Esophagus (tissue), 2 donors: ENCODE data around the gene PRKCG. TPM values are rescaled to one million over a fixed set of nuclear protein-coding genes. Genes with fewer than 3 reads are reported as not detected.
"Not testable (repeated sequence)": the region's sequence is repeated elsewhere in the genome, so short reads cannot be mapped to it uniquely, and the experiment has no call there.

Source experiments
- H3K27ac ChIP-seq, 2 donors: one replicate each; pipeline ENCODE4 v1.5.1; 2013; ENCODE audit warnings: low read depth in 2 of 2, mild to moderate bottlenecking in 2 of 2, inconsistent platforms in 1 of 2, low read length in 1 of 2, moderate library complexity in 1 of 2
- H3K27me3 ChIP-seq, 2 donors: one replicate each; pipeline ENCODE4 v1.6.1; 2013; ENCODE audit warnings: low read length in 2 of 2, control low read depth in 1 of 2, mild to moderate bottlenecking in 1 of 2; ENCODE audit not compliant: insufficient read depth in 2 of 2, control insufficient read depth in 1 of 2
- H3K36me3 ChIP-seq, 2 donors: one replicate each; pipeline ENCODE4 v1.6.1; 2013; ENCODE audit warnings: low read length in 1 of 2; ENCODE audit not compliant: control insufficient read depth in 2 of 2, insufficient read depth in 2 of 2
- H3K4me1 ChIP-seq, 2 donors: one replicate each; pipeline ENCODE4 v1.6.1; 2013; ENCODE audit warnings: low read length in 1 of 2; ENCODE audit not compliant: control insufficient read depth in 2 of 2, insufficient read depth in 2 of 2
- H3K4me3 ChIP-seq, 2 donors: one replicate each; pipeline ENCODE4 v1.5.1; 2013; ENCODE audit warnings: low read length in 2 of 2, mild to moderate bottlenecking in 2 of 2, low read depth in 1 of 2, moderate library complexity in 1 of 2
- H3K9me3 ChIP-seq, 2 donors: one replicate each; pipeline ENCODE4 v1.6.1; 2013; ENCODE audit warnings: mild to moderate bottlenecking in 2 of 2, low read depth in 1 of 2, low read length in 1 of 2, moderate library complexity in 1 of 2; ENCODE audit not compliant: control insufficient read depth in 2 of 2, insufficient read depth in 1 of 2
- WGBS, 2 donors: extraction: QIAGEN DNeasy Blood & Tissue Kit; methylation state at CpG; one replicate each; pipeline ENCODE4 v1.1.7; 2013; 5-methylcytosine and 5-hydroxymethylcytosine counted together
- polyA plus RNA-seq, 2 donors: library from polyadenylated mRNA; stranded (reverse); fragments of 200-250 nt; gene quantifications; one replicate each; pipeline ENCODE4 v1.2.3, GENCODE V29; 2013
- donor health status: healthy with polysubstance abuse.
- donor health status: Bipolar disorder and iron deficiency.

The PRKCG gene
- polyA plus RNA-seq, 2 donors: 0.01 TPM; not detected in 1

- not testable (repeated sequence) for H3K9me3 ChIP-seq, H3K4me1 ChIP-seq, H3K36me3 ChIP-seq, H3K27me3 ChIP-seq, H3K27ac ChIP-seq, H3K4me3 ChIP-seq
- 80 to 81% methylated on average over 5 of the region's 5 CpGs for WGBS, 2 donors
Measured at GRCh38 chr19:53948611-53949010, 66.6 kb downstream of the PRKCG start.

GRCh38 chr19:53951436-53951835 lies 69.4 kb downstream of the PRKCG start:
- Histone ChIP-seq H3K9me3 (no peaks in the 10 kb centered on the region), H3K36me3 (no peaks in the 10 kb centered on the region), H3K27me3 (no peaks in the 10 kb centered on the region), H3K4me1 (no peaks in the 10 kb centered on the region), H3K27ac (no peak overlapping the region), H3K4me3 (no peak overlapping the region)
- 46 to 55% methylated on average over 11 of the region's 11 CpGs for WGBS, 2 donors

GRCh38 chr19:53951947-53952346 lies 70.0 kb downstream of the PRKCG start:
- no peaks in the 10 kb centered on the region for H3K9me3 ChIP-seq
- WGBS, 2 donors: 77 to 83% methylated on average over 9 of the region's 9 CpGs
- no peaks in the 10 kb centered on the region for H3K4me1 ChIP-seq
- no peak overlapping the region for H3K4me3 ChIP-seq
- no peaks in the 10 kb centered on the region for H3K27me3 ChIP-seq
- H3K27ac ChIP-seq: no peak overlapping the region
- H3K36me3 ChIP-seq: no peaks in the 10 kb centered on the region

GRCh38 chr19:53953383-53953782 lies 71.4 kb downstream of the PRKCG start:
- Histone ChIP-seq H3K36me3 (no peaks in the 10 kb centered on the region), H3K4me3 (no peak overlapping the region), H3K9me3 (peaks cover 0 to 3% of the 10 kb centered on the region in 2 donors), H3K27me3 (no peaks in the 10 kb centered on the region), H3K27ac (no peak overlapping the region), H3K4me1 (no peaks in the 10 kb centered on the region)
- 89 to 93% methylated on average over 8 of the region's 8 CpGs for WGBS, 2 donors

Other genes with a start within 250 kb of the PRKCG start
- under 1 TPM; 0.01 to 0.04 TPM for gene NLRP12, start 57.9 kb upstream of the PRKCG start, polyA plus RNA-seq
- 10 to 100 TPM in 1 of 2 donors, 1 to 10 TPM in 1; 9.3 to 20.4 TPM for gene MYADM, start 14.3 kb upstream of the PRKCG start, polyA plus RNA-seq
- gene CACNG7, start 27.1 kb downstream of the PRKCG start, polyA plus RNA-seq: not detected
- under 1 TPM; 0.01 to 0.04 TPM for gene CACNG8, start 80.7 kb downstream of the PRKCG start, polyA plus RNA-seq
- not detected for gene CACNG6, start 109.4 kb downstream of the PRKCG start, polyA plus RNA-seq
- not detected for gene VSTM1, start 181.7 kb downstream of the PRKCG start, polyA plus RNA-seq
- gene TARM1, start 199.2 kb downstream of the PRKCG start, polyA plus RNA-seq: not detected
- gene OSCAR, start 218.6 kb downstream of the PRKCG start, polyA plus RNA-seq: 1 to 10 TPM in 1 of 2 donors, under 1 TPM in 1; 0.73 to 1.0 TPM
- gene NDUFA3, start 220.7 kb downstream of the PRKCG start, polyA plus RNA-seq: 100 to 1,000 TPM; 147 to 303 TPM
- gene TFPT, start 233.5 kb downstream of the PRKCG start, polyA plus RNA-seq: 10 to 100 TPM; 11.8 to 13.2 TPM
- 10 to 100 TPM; 38.9 to 44.3 TPM for gene PRPF31, start 233.6 kb downstream of the PRKCG start, polyA plus RNA-seq